ELR (cell line): ENCODE data around the gene CCDC33.

ENCODE experiments used
- DNase-seq: peaks from one replicate; pipeline ENCODE4 v3.0.0-alpha.2; 2015; ENCODE audit warnings: low read depth

CCDC33 gene

DNA sequence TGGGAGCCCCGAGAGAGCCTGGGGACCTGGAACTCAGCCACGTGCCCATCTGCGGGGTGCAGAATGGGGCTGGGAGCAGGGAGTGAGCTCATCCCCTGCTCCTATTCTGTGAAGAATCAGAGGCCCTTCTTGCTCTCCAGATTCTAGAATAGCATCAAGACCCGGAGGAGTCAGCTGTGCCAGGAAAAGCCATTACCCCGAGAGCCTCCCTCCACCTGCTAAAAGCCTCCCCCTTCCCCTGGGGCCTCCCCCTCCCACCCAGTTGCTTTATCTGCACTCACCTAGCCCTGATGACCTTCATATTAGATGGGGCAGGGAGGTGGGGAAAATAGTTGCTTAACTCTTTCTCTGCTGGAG is 23.1 kb downstream of the CCDC33 start:
- no peak for DNase-seq

DNA sequence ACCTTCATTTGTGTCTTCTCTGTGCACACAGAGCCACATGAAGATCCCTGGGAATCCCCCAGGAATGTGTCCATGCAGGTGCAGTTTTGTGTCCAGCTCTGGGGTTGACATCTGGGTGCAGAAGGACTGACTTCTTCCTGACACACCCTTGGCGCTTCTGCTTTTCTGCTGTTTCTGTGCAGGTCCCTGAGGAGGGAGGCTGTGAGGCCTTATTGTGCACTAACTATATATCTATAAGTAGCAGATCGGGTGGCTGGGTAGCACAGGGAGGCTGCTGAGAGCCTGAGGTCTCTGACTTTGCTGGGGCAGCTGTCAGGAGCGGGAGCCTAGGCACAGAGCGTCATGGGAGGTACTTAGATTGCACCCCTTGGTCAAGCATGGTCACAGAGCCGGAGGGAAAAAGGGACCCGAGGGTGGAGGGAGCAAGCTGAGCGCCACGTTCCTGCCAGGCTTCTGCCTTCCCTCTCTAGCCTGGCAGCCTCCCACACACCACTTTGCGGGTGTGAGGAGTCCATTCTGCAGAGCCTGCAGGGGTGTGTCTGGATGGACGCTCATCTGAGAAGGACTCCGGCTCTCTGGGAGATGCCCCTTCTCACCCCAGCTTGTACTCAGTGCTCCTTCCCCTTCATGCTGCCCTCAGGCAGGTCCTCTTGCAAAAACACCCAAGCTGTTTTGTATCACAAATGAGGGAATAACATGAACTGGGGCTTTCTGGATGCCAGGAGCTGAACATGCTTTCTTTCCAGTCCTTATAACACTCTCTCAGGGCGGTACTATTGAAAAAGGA is 23.9 kb downstream of the CCDC33 start:
- no peak for DNase-seq

DNA sequence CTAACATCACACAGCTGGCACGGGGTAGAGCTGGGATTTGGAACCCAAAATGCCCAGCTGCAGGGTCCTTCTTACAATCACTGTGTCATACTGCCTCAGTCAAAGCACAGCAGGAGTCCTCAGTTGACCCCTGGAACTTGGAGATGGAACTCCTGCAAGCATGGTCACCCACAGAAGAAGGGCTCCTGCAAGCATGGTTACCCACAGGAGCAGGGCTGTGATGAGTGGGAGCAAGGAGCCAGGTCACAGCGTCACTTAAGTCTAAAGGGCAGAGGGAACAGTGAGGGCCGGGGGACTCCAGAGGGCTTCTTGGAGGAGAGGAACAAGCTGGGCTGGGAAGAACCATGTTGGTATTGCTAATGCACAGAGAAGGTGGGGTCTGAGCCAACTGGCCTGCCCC is 24.9 kb downstream of the CCDC33 start:
- no peak for DNase-seq

DNA sequence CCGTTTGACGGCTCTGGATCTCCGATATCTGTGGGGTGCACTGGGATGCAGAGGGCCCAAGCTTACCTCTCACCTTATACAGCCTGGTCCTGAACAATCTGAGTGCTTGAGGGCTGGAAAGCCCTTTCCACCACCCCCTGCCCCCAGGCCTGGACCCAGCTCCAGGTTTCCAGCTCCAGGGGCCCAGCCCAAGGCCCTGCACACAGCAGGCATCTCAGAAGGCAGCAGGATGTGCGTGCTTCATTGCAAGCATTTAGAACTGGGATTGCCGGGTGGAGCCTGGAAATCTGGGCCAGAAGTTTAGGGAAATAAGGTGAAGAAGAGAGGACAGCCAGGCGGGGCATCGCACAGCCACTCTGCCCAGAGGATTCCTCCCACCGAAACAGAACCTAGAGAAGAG is 25.6 kb downstream of the CCDC33 start:
- DNase-seq: no peak

DNA sequence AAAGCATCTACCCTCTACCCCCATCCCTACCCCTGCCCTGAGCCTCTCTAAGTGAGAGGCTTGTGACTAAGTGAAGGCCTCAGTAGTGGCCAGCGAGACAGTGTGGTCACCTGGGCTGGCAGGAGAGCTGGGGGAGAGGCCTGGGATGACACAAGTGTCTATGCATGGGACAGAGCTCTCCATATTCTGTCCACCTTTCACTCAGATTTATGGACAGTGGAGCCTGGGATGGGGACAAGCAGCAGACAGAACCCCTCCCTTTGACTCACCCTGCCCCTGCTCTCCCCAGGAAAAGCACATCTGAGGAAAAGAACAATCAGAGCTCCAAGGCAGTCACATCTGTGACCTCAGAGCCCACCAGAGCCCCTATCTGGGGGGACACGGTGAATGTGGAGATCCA is 26.0 kb downstream of the CCDC33 start:
- no peak for DNase-seq

DNA sequence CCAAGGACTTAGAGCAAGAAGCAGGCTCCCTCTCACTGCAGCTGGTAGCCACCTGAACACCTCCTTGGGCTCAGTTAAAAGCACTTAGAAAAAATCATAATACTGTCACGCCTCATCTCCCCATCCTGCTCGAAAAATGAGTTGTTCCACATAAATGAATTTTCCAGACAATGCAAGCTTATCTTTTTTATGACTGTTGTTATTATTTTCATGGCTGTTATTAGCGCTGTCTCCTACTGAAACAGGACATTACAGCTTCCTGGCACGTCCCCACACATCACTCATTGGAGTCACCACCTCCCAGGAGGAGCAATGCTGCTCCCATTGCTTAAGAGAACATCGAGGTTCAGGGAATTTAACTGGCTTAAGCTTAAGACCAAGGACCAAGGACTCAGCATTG is 26.5 kb downstream of the CCDC33 start:
- DNase-seq: no peak

DNA sequence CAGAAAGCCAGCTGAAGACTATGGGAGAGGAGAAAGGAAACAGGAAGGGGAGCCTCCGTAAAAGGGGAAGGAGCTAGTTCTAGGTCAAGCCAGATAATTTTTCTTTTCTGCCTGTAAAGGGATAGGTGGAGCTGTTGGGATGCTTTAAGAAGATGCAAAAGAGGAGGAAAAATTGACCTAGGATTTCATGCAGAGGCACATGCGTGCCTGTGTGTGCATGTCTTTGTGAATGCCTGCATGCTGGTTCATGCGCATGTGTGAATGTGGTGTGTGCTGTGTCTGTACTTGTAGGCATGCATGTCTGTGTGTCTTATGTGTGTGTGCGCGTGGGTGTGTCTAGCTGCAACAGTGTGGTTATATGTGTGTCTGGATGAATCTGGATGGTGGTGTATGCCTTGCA is 27.3 kb downstream of the CCDC33 start:
- DNase-seq: no peak

DNA sequence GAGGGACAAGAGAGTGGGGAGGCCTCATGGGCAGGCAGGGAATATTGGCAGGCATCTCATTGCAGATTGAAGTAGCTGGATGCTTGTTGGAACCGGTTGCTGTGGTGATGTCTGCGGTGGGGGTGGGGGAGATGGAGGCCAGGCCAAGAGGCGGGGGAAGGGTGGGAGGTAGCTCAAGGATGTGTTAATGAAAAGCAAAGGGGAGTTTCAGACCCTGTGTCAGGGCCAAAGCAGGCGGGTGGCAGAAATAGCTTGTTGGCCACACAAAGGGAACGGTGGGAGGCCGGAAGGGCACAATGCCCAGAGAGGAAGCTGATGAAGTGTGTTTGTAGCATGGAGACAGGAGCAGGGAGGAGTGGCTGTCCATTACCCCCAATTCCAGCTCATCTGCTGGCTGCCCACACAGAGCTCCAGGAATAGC is 28.0 kb downstream of the CCDC33 start:
- no peak for DNase-seq

DNA sequence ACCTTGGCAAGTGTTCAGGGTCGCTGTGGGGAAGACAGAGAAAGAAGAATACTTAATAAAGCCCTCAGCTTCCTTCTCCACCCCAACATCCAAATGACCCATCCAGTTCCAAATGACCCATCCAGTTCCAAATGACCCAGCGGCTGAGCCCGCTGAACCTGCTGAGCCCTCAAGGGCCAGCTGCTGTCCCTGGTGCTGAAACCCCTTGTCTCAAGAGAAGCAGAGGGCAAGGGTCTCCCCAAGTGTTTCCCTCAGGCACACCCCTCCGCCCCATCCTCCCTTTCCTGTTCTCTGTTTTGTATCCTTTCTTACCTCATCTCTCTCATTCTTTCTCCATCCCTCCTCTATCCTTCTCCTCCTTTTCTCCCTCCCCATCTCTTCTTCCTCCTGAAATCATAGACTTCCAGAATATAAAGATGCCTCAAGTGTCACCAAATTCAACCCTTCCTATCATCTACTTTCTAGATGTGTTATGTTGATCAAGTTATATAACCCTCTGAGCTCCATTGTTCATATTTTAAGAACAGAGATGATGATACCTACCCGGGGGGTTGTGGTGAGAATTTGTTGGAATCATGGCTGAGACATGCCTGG is 29.0 kb downstream of the CCDC33 start:
- DNase-seq: peak; percentile 24

DNA sequence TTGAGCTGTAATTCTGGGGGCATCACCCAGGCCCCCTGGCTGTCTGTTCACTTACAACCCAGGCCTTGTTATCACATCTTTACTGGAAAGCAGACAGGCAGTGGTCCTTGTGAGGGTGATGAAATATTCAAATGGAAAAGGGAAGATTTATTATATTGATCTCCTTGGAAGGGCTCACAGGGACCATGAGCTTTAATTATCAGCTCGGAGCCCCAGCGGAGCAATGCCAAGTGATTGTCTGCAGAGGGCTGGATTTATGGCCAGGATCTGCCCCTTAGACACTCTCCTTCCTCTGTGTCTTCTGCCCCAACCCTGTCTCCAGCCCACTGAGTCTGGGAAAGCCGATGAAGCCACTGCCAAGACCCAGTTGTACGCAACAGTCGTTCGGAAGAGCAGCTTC is 31.9 kb downstream of the CCDC33 start:
- no peak for DNase-seq

DNA sequence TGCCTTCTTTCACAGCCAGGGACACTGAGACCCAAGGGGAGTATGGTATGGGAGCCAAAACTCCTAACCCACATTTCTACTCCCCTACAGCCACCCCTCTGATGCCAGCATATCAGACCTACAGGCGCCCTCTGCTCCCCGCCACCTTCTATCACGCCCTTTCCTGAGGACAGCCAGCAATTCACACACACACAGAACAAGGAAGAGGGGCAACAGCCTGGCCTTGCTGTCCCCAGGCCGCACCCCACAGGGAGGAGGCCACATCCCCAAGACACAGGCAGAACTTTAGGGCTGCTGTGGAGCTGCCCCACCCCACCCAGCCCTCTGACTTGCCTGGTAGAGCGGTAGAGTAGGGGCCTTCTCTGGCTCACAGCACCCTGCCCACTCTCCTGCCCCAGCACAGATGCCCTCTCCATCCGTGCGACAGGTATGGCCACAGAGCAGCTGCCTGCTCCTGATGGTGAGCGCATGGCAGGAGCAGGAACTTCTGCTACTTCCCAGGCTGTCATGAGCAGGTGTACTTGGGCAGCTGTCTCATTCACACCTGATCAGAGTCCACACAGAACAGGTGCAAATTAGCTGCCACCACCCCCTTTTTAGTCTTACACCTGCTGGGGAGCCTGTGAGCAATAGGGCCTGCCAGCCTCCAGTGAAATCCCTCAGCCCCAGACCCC is 33.4 kb downstream of the CCDC33 start:
- DNase-seq: no peak

DNA sequence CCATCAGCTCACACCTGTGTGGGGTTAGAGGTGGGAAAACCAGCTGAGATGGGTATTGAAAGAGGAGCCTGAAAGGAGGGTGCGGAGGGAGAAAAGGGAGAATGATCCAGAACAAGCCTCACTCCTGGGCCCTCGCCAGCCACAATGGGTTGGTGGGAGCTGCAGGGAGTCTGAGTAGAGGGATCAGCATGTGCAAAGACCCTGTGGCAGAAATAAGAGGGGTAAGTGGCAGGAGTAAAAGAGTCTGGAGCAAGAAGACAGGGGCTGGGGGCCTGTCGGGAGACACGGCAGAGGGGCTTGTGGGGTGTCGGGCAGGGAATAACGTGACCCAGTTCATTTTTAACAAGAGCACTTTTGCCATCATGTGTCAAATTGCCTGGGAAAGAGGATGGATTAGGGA is 34.0 kb downstream of the CCDC33 start:
- DNase-seq: no peak

DNA sequence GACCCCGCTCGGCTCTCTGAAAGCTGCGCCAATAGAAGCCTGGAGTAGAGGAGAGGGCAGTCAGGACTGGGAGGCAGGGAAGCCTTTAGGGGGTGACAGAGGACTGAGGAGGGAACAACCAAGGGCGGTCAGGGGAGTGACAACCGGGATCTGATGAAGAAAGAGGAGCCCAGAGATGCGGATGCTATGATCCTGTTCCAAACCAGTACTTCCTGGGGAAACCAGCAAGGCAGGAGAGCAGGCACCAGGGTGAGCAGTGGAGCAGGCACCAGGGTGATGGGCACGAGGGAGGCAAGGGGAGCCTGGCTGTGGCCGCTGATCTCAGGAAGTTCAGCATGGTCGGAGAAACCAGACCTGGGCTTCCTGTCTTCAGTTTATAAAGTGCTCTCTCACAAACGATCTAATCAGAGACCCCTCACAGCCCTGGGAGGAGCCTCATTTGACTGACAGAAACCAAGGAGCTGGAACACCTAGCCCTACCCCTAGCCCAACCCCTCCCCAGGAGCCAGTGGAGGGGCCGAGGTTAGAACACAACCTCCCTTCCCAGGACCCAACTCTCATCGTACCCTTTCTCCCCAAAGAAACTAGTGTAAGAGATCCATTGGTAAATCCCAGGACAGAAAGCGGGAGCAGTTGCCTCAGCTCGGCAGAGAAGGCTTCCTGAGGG is 34.9 kb downstream of the CCDC33 start:
- no peak for DNase-seq

DNA sequence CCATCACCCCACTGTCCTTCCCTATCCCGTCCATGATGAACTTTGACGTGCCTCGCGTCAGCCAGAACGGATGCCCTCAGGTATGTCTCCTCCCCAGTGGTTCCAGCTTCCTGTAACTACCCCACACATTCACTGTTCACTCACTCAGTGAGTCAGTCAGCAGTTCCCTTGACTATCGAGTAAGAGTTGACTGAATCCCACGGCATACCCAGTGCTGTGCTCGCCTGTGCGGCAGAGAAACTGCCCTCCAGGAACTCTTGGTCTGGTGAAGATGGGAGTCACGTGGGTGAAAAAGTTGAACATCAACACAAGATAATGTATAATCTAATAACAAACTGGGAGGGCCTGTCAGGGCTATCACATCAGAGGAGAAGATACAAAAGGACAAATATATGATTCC is 36.7 kb downstream of the CCDC33 start:
- DNase-seq: no peak

DNA sequence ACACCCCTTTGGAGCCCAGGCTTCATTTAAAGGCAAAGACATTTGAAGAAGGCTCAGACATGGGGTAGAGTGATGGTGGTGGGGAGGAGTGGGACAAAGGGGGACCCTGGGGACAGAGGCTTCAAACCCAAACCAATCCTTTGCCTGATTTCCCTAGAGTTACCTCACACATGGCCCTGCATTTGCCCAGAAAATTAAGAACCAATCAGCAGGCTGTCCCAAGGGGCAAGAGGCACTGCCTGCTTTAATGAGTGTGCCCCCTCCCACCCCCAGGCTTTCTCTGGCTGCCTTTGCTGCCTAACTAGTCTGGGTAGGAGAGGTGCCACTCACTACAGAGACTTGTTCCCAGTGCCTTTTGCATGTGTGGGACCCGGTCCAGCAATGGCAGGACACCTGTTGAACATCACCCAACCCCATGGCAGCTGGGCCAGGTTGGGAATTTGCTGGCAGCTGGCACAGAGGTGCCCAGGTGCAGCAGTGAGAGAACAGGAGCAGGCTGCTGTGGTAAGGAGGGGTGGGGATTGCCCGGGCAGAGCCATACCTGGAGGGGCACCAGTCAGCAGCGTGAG is 38.4 kb downstream of the CCDC33 start:
- no peak for DNase-seq

DNA sequence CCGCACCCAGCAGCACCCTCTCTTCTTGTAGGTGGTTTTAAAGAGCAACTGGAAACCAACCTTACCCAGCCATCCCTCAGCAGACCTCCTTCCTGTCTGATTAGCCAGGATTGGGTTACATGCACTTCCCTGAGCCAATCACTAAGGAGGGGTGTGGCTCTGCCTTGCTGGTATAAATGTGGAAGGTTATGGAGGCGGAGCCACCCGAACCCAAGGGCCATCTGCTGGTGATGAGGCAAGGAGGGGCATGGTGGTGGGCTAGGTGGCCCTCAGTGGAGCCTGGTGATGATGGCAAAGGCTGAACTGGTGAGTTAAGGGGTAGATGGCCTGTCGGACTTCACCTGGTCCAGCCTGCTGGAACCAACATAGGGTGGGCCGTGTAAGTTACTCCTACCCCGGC is 39.8 kb downstream of the CCDC33 start:
- DNase-seq: peak; percentile 14

DNA sequence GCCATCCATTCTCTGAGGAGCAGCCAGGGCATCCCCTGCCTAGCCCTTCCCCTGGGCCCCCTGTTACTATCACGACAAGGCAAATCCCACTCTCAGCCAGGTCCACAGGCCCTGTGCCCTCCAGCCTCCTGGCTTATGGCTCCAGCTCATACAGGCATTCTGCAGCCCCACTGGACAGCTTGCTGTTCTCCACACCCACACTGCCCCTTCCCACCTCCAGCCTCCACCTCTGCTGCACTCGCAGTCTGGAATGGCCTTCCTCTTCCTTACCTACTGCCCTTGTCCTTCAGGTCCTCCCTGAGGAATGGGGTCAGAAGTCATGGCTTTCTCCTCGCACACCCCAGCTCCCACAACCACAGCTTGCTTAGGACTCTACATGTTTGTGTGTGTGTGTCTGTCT is 40.4 kb downstream of the CCDC33 start:
- DNase-seq: no peak

DNA sequence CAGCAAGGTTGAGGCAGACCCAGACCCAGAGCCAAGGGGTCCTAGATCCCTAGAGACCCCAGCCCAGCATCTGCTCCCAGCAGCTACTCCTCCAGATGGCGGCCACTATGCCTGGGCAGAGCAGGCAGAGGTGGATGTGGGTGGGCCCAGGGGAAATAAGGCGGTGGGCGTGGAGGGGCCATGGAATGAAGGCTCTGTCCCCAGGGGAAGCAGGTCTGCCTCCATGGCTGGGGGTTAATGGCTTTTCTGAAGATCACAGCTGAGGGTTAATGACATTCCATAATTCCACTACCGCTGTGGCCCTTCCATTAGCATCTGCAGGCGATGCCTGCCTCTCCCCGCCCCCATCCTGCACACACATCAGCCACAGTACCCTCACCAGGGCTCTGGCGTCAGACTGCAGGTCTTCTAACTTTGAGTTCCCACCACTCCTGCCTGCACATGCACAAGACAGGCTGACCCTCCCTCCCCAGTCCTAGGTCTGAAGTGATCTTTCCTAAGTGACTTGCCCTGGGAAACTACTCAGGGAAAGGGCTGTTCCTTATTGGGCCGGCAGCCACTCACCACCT is 41.2 kb downstream of the CCDC33 start:
- no peak for DNase-seq

DNA sequence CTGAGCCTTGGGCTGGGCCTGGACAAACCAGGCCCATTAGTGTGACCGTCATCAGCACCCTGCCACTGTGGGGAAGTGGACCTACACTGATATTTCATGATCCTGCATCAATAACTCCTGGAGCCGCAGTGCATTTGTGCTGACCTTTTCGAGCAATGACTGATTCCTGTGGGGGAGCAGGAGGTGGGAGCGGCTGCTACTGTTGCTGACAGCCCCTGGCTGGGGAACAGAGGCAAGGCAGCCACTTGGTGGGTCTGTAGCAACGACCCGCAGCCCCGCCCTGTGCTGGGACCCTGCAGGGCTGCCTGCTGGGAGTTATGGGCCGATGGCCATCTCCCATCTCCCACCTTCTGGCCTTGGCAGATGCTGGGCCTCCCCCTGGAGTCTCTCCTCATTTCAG is 42.1 kb downstream of the CCDC33 start:
- no peak for DNase-seq

DNA sequence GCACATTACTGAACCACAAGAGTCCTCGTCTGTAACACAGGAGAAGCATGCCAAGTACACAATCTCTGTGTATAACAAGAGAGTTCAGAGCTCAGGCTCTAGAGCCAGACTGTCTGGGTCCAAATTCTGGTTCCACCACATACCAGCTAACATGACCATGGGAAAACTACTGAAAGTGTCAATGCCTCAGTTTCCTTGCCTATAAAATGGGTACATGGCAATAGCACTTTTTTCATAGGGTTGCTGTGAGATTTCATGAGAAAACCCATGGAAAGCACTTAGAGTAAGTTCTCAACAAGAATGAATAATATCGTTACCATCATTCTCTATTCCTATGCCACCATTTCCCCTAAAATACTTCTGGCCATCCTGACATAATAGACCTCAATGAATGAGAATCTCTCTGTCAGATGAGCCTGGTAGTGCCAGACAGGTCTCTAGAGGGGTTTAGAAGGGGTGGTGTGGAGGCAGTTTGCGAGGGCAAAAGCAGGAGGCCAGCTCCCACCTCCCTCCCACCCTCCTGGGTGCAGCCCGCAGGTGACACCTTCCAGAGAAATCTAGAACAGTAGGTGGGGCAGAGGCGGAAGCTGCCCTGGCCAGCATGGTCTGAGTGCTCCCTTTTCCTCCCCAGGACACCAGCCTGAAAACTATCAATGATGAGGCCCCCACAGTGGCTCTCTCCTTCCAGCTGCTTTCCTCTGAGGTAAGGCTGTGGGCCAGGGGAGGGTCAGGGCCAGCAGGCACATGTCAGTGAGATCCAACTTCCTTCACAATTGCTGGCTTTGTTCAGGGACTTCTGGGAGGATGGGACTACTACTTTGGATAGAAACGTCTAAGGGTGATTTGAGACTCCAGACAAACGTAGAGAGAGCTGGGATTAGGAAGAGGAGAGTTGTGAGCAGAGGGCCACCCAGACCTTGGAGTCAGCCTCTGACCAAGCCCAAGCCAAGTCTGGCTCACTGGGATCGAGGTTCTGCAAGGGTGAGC is 45.3 kb downstream of the CCDC33 start:
- no peak for DNase-seq

DNA sequence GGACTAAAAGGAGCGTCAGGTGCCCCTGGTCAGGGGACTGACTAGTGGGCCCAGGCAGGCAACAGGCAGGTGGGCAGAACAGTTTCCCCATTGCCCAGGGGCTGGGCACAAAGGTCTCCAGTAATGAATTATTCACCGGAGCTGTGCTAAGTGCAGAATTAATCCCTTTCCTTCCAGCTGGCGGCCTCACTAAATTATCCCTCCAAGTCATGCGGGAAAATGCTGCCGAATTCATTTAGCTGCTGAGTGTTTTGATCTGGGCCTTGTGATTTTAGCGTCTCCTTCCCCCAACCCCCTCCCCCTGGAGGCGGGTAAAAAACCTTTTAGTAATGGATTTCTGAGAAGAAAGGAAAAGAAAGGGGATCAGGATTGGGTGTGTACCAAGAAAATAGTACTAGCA is 47.2 kb downstream of the CCDC33 start:
- DNase-seq: no peak
